Sigmoid colon (tissue), 7 donors: ENCODE results near the gene TAS2R60. TPM values are rescaled to one million over a fixed set of nuclear protein-coding genes. Genes with fewer than 3 reads are reported as not detected.
"Not testable (repeated sequence)": the region's sequence is repeated elsewhere in the genome, so short reads cannot be mapped to it uniquely, and the experiment has no call there.

Experiments
- DNase-seq: peaks from one replicate; pipeline ENCODE4 v3.0.0-alpha.2; 2019
- H3K27ac ChIP-seq, 4 donors: fragments of 200-600 bp; sonication (generic); one replicate each; pipeline ENCODE4 v1.5.1; 2016 to 2019; ENCODE audit warnings: mild to moderate bottlenecking in 1 of 4
- H3K27me3 ChIP-seq, 3 donors: fragments of 200-600 bp; sonication (generic); one replicate each; pipeline ENCODE4 v1.5.1; 2019; ENCODE audit warnings: mild to moderate bottlenecking in 1 of 3
- H3K36me3 ChIP-seq, 4 donors: fragments of 200-600 bp; sonication (generic); one replicate each; pipeline ENCODE4 v1.5.1; 2016 to 2019
- H3K4me1 ChIP-seq, 4 donors: fragments of 200-600 bp; sonication (generic); one replicate each; pipeline ENCODE4 v1.5.1; 2017 to 2019
- H3K4me3 ChIP-seq, 4 donors: fragments of 200-600 bp; sonication (generic); one replicate each; pipeline ENCODE4 v1.5.1; 2017 to 2019; ENCODE audit warnings: mild to moderate bottlenecking in 2 of 4, moderate library complexity in 1 of 4
- H3K9me3 ChIP-seq, 4 donors: fragments of 200-600 bp in 3 of 4; sonication (generic) in 3 of 4; one replicate each; pipeline versions ENCODE4 v1.5.1 to v1.6.1; 2013 to 2019
- EP300 ChIP-seq, 4 donors: sonication (generic); formaldehyde crosslinking; IDR thresholded peaks; one replicate each; pipeline ENCODE4 v1.6.1; 2017; ENCODE audit warnings: antibody characterized with exemption in 4 of 4
- POLR2A ChIP-seq, 2 donors: fragments of 450-650 bp; IDR thresholded peaks; one replicate each; pipeline ENCODE4 v1.6.1; 2016; ENCODE audit warnings: antibody characterized with exemption in 2 of 2, mild to moderate bottlenecking in 2 of 2, moderate library complexity in 2 of 2
- POLR2AphosphoS5 ChIP-seq, 4 donors: sonication (generic); formaldehyde crosslinking; IDR thresholded peaks; one replicate each; pipeline ENCODE4 v1.6.1; 2017; ENCODE audit warnings: antibody characterized with exemption in 4 of 4
- WGBS, 2 donors: extraction: QIAGEN DNeasy Blood & Tissue Kit; methylation state at CpG; one replicate each; pipeline ENCODE4 v1.1.7; 2013; 5-methylcytosine and 5-hydroxymethylcytosine counted together
- intact Hi-C: fragments of 100-400 bp; cut with DNase I; formaldehyde crosslinking; loops from one replicate; pipeline ENCODE4 v1.15.1; 2023
- polyA plus RNA-seq, 3 donors: library from polyadenylated mRNA; stranded (reverse); fragments of 200-250 nt; gene quantifications; one replicate each; pipeline ENCODE4 v1.2.3, GENCODE V29; 2013
- total RNA-seq, 4 donors: library from RNA; depleted of rRNA; stranded (reverse); fragments of >200 nt; gene quantifications; one replicate each; pipeline ENCODE4 v1.1.0, GENCODE V29; 2016
- TF ChIP-seq, protein P1 (sequence below), 4 experiments: fragments of 450-650 bp in 3 of 4; fragments of 200-600 bp in 1 of 4; IDR thresholded peaks; one replicate each; pipeline ENCODE4 v1.5.1; 2016 to 2019; ENCODE audit warnings: antibody characterized with exemption in 4 of 4, mild to moderate bottlenecking in 3 of 4, moderate library complexity in 2 of 4
- donor health status: healthy with polysubstance abuse.
- donor health status: Bipolar disorder and iron deficiency.
- donor health status: healthy.

TAS2R60 gene
- total and polyA plus RNA-seq, 7 donors: not detected

- TF ChIP-seq, protein P1, sequence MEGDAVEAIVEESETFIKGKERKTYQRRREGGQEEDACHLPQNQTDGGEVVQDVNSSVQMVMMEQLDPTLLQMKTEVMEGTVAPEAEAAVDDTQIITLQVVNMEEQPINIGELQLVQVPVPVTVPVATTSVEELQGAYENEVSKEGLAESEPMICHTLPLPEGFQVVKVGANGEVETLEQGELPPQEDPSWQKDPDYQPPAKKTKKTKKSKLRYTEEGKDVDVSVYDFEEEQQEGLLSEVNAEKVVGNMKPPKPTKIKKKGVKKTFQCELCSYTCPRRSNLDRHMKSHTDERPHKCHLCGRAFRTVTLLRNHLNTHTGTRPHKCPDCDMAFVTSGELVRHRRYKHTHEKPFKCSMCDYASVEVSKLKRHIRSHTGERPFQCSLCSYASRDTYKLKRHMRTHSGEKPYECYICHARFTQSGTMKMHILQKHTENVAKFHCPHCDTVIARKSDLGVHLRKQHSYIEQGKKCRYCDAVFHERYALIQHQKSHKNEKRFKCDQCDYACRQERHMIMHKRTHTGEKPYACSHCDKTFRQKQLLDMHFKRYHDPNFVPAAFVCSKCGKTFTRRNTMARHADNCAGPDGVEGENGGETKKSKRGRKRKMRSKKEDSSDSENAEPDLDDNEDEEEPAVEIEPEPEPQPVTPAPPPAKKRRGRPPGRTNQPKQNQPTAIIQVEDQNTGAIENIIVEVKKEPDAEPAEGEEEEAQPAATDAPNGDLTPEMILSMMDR (IDR thresholded peaks at IDR 0.05): no peak
- no peak for TF ChIP-seq POLR2AphosphoS5 (IDR thresholded peaks at IDR 0.05)
- no peak for TF ChIP-seq POLR2A (IDR thresholded peaks at IDR 0.05)
- TF ChIP-seq EP300 (IDR thresholded peaks at IDR 0.05): no peak
- Histone ChIP-seq H3K4me1 (no peaks in the 10 kb centered on the region), H3K27ac (no peak overlapping the region), H3K36me3 (no peaks in the 10 kb centered on the region), H3K27me3 (no peaks in the 10 kb centered on the region), H3K9me3 (no peaks in the 10 kb centered on the region), H3K4me3 (no peak overlapping the region)
- DNase-seq: no peak
- intact Hi-C loops: loop anchor here (5.0 kb wide), 2 partner anchors 36 to 116 kb away; partner anchors contain the start of gene ZYX
- WGBS, 2 donors: 33 to 41% methylated on average over 1 of the region's 1 CpG
Measured at GRCh38 chr7:143417734-143418383, 25.4 kb upstream of the TAS2R60 start.

DNA sequence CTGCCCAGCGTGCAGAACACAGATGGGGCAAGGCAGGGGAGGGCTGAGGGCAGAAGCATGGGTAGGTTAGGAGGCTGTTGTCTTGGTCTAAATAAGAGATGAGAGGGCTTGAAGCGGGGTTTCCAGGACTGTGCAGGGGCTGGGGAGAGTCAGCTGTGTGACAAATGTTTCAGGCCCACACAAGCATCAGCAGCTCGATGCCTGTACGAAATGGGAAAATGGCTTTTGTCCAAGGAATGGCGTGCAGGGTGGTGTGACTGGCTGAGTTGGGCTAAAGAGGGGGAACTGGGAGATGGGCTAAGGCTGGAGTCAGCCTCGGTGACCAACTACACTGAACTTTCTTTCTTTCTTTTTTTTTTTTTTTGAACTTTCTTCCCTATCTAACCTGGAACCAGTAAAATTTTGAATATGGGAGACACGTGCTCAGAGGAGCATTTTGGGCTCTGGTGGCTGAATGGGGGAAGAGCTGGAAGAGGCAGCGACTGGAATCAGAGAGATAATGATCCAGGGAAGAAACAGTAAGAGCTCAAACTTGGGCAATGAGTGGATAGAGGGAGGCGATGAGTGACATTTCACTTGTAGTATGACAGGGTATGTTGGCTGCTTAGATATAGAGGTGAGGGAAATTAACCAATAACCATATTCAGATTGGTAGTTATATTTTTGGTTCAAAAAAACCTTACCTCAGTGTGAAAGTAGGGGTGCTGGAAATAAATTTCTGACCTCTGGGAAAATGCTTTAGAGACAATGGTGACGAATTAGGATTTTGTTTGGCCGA is 24.4 kb upstream of the TAS2R60 start:
- WGBS, 2 donors: 89 to 90% methylated on average over 11 of the region's 11 CpGs
- Histone ChIP-seq H3K27ac (no peak overlapping the region), H3K4me1 (no peaks in the 10 kb centered on the region), H3K9me3 (no peaks in the 10 kb centered on the region), H3K4me3 (no peak overlapping the region), H3K36me3 (no peaks in the 10 kb centered on the region), H3K27me3 (no peaks in the 10 kb centered on the region)
- TF ChIP-seq POLR2A (IDR thresholded peaks at IDR 0.05): no peak
- TF ChIP-seq POLR2AphosphoS5 (IDR thresholded peaks at IDR 0.05): no peak
- TF ChIP-seq, protein P1 (IDR thresholded peaks at IDR 0.05): no peak
- no peak for TF ChIP-seq EP300 (IDR thresholded peaks at IDR 0.05)
- intact Hi-C loops: loop anchor here (5.0 kb wide), 2 partner anchors 37 to 117 kb away; partner anchors contain the start of gene ZYX
- no peak for DNase-seq

DNA sequence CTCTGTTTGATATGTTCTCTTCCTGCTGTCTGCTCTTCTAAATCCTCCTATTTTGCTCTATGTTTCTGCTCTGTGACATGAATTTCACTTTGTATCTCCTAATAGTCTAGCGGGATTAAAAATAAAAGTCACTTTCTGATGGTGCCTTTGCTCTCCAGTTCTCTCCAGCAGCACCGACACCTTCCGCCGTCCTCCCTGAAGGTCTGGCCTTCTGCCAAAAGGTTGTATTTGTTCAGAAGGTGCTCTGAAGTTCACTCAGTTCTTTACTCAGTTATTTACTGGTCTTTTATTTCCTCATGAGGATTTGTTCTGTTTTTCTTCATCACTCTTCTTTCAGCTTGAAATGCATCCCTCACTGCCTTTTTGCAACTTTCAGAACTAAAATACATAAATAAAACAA is 23.4 kb upstream of the TAS2R60 start:
- no peaks in the 10 kb centered on the region for H3K9me3 ChIP-seq
- H3K4me1 ChIP-seq: no peaks in the 10 kb centered on the region
- H3K4me3 ChIP-seq: no peak overlapping the region
- intact Hi-C loops: loop anchor here (5.0 kb wide), 2 partner anchors 38 to 118 kb away; partner anchors contain the start of gene ZYX
- no peaks in the 10 kb centered on the region for H3K36me3 ChIP-seq
- WGBS, 2 donors: 18 to 60% methylated on average over 4 of the region's 4 CpGs
- H3K27ac ChIP-seq: no peak overlapping the region
- no peaks in the 10 kb centered on the region for H3K27me3 ChIP-seq
- TF ChIP-seq, protein P1 (IDR thresholded peaks at IDR 0.05): no peak
- no peak for DNase-seq

- H3K36me3 ChIP-seq, H3K27me3 ChIP-seq, DNase-seq, H3K4me1 ChIP-seq, H3K9me3 ChIP-seq, H3K4me3 ChIP-seq, intact Hi-C loops, H3K27ac ChIP-seq: not testable (repeated sequence)
- WGBS, 2 donors: 33 to 55% methylated on average over 3 of the region's 3 CpGs
Measured at GRCh38 chr7:143420624-143421023, 22.6 kb upstream of the TAS2R60 start.

DNA sequence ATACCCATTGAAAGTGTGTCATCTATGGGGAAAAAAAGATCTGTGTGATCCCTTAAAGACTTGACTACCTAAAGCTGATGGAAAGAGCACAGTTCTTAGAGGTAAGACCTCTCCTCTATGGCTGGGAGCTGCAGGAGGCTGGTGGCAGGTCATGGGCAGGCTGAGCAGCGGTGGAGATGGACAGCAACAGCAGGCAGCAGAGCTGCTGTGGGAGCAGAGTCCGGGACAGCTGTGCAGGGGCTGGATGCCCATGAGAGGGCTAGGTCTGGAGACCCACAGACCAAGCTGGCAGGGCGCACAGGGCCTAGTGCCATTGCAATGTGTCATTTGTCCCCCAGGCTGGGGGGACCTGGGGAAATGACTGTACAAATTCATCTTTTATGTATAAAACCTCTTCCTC is 21.2 kb upstream of the TAS2R60 start:
- no peaks in the 10 kb centered on the region for H3K36me3 ChIP-seq
- H3K4me1 ChIP-seq: no peaks in the 10 kb centered on the region
- H3K9me3 ChIP-seq: no peaks in the 10 kb centered on the region
- WGBS, 2 donors: 86 to 93% methylated on average over 3 of the region's 3 CpGs
- H3K27ac ChIP-seq: no peak overlapping the region
- H3K4me3 ChIP-seq: no peak overlapping the region
- intact Hi-C loops: no loop called here
- H3K27me3 ChIP-seq: no peaks in the 10 kb centered on the region
- no peak for DNase-seq
- no peak for TF ChIP-seq POLR2AphosphoS5 (IDR thresholded peaks at IDR 0.05)
- TF ChIP-seq POLR2A (IDR thresholded peaks at IDR 0.05): no peak
- TF ChIP-seq, protein P1 (IDR thresholded peaks at IDR 0.05): no peak

DNA sequence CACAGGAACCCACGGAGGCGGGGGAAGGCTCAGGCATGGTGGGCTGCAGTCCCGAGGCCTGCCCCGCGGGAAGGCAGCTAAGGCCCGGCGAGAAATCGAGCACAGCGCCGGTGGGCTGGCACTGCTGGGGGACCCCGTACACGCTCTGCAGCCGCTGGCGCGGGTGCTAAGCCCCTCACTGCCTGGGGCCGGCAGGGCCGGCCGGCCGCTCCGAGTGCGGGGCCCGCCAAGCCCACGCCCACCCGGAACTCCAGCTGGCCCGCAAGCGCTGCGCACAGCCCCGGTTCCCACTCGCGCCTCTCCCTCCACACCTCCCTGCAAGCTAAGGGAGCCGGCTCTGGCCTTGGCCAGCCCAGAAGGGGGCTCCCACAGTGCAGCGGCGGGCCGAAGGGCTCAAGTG is 18.8 kb upstream of the TAS2R60 start:
- intact Hi-C loops, H3K9me3 ChIP-seq, H3K36me3 ChIP-seq, H3K4me1 ChIP-seq, H3K27me3 ChIP-seq, H3K4me3 ChIP-seq, H3K27ac ChIP-seq, DNase-seq: not testable (repeated sequence)
- WGBS, 2 donors: 95 to 98% methylated on average over 34 of the region's 34 CpGs
